Measurements from ENCODE around the gene TMEM175.

Gene TMEM175

GRCh38 chr4:955161-955921 is 23.1 kb downstream of the TMEM175 start:
- H3K27me3 ChIP-seq (ENCODE audit: control insufficient read depth, insufficient read depth, low read length): no peaks in the 10 kb centered on the region
- 0 out of 2 replicates have a peak, but pooled peaks cover 2% of the 10 kb centered on the region for H3K36me3 ChIP-seq (ENCODE audit: control insufficient read depth, insufficient read depth, low read length)
- H3K9me3 ChIP-seq (ENCODE audit: control insufficient read depth, insufficient read depth, low read depth, low read length): no peaks in the 10 kb centered on the region
- no peak overlapping the region for H3K4me3 ChIP-seq (ENCODE audit: low read depth, low read length)
- H3K4me1 ChIP-seq (ENCODE audit: control insufficient read depth, insufficient read depth, low read length): no peaks in the 10 kb centered on the region; the same call in 1 of the 2 replicates
- no peak overlapping the region for H3K9ac ChIP-seq (ENCODE audit: low read length)
- H3K27ac ChIP-seq (ENCODE audit: low read depth, low read length): no peak overlapping the region

GRCh38 chr4:955931-956381 is 23.7 kb downstream of the TMEM175 start:
- Histone ChIP-seq H3K4me3 (ENCODE audit: low read depth, low read length) (no peak overlapping the region), H3K27ac (ENCODE audit: low read depth, low read length) (no peak overlapping the region), H3K9me3 (ENCODE audit: control insufficient read depth, insufficient read depth, low read depth, low read length) (no peaks in the 10 kb centered on the region), H3K4me1 (ENCODE audit: control insufficient read depth, insufficient read depth, low read length) (no peaks in the 10 kb centered on the region; the same call in 1 of the 2 replicates), H3K9ac (ENCODE audit: low read length) (no peak overlapping the region), H3K36me3 (ENCODE audit: control insufficient read depth, insufficient read depth, low read length) (0 out of 2 replicates have a peak, but pooled peaks cover 3% of the 10 kb centered on the region), H3K27me3 (ENCODE audit: control insufficient read depth, insufficient read depth, low read length) (no peaks in the 10 kb centered on the region)

- Histone ChIP-seq H3K4me1 (ENCODE audit: control insufficient read depth, insufficient read depth, low read length) (no peaks in the 10 kb centered on the region), H3K9ac (ENCODE audit: low read length) (no peak overlapping the region), H3K4me3 (ENCODE audit: low read depth, low read length) (no peak overlapping the region), H3K27me3 (ENCODE audit: control insufficient read depth, insufficient read depth, low read length) (no peaks in the 10 kb centered on the region), H3K27ac (ENCODE audit: low read depth, low read length) (no peak overlapping the region), H3K9me3 (ENCODE audit: control insufficient read depth, insufficient read depth, low read depth, low read length) (no peaks in the 10 kb centered on the region), H3K36me3 (ENCODE audit: control insufficient read depth, insufficient read depth, low read length) (peaks cover 4% of the 10 kb centered on the region; the same call in 1 of the 2 replicates)
Measured at GRCh38 chr4:956531-957230, 24.4 kb downstream of the TMEM175 start.

GRCh38 chr4:957231-957580 is 24.9 kb downstream of the TMEM175 start:
- H3K27me3 ChIP-seq (ENCODE audit: control insufficient read depth, insufficient read depth, low read length): no peaks in the 10 kb centered on the region
- H3K9ac ChIP-seq (ENCODE audit: low read length): no peak overlapping the region
- no peaks in the 10 kb centered on the region for H3K9me3 ChIP-seq (ENCODE audit: control insufficient read depth, insufficient read depth, low read depth, low read length)
- no peak overlapping the region for H3K4me3 ChIP-seq (ENCODE audit: low read depth, low read length)
- peaks cover 10% of the 10 kb centered on the region; the same call in 1 of the 2 replicates for H3K36me3 ChIP-seq (ENCODE audit: control insufficient read depth, insufficient read depth, low read length)
- no peaks in the 10 kb centered on the region for H3K4me1 ChIP-seq (ENCODE audit: control insufficient read depth, insufficient read depth, low read length)
- no peak overlapping the region for H3K27ac ChIP-seq (ENCODE audit: low read depth, low read length)

GRCh38 chr4:957581-958313 is 25.5 kb downstream of the TMEM175 start:
- no peak overlapping the region for H3K27ac ChIP-seq (ENCODE audit: low read depth, low read length)
- peaks cover 10% of the 10 kb centered on the region; the same call in 1 of the 2 replicates for H3K36me3 ChIP-seq (ENCODE audit: control insufficient read depth, insufficient read depth, low read length)
- H3K4me1 ChIP-seq (ENCODE audit: control insufficient read depth, insufficient read depth, low read length): no peaks in the 10 kb centered on the region
- H3K9me3 ChIP-seq (ENCODE audit: control insufficient read depth, insufficient read depth, low read depth, low read length): no peaks in the 10 kb centered on the region
- no peaks in the 10 kb centered on the region for H3K27me3 ChIP-seq (ENCODE audit: control insufficient read depth, insufficient read depth, low read length)
- no peak overlapping the region for H3K4me3 ChIP-seq (ENCODE audit: low read depth, low read length)
- H3K9ac ChIP-seq (ENCODE audit: low read length): no peak overlapping the region

GRCh38 chr4:958314-958665 is 26.0 kb downstream of the TMEM175 start:
- Histone ChIP-seq H3K9ac (ENCODE audit: low read length) (no peak overlapping the region), H3K4me3 (ENCODE audit: low read depth, low read length) (no peak overlapping the region), H3K9me3 (ENCODE audit: control insufficient read depth, insufficient read depth, low read depth, low read length) (no peaks in the 10 kb centered on the region), H3K4me1 (ENCODE audit: control insufficient read depth, insufficient read depth, low read length) (no peaks in the 10 kb centered on the region), H3K27ac (ENCODE audit: low read depth, low read length) (no peak overlapping the region), H3K36me3 (ENCODE audit: control insufficient read depth, insufficient read depth, low read length) (peaks cover 10% of the 10 kb centered on the region; the same call in 1 of the 2 replicates), H3K27me3 (ENCODE audit: control insufficient read depth, insufficient read depth, low read length) (no peaks in the 10 kb centered on the region)

GRCh38 chr4:958696-959337 is 26.6 kb downstream of the TMEM175 start:
- H3K9me3 ChIP-seq (ENCODE audit: control insufficient read depth, insufficient read depth, low read depth, low read length): no peaks in the 10 kb centered on the region
- H3K9ac ChIP-seq (ENCODE audit: low read length): no peak overlapping the region
- H3K27ac ChIP-seq (ENCODE audit: low read depth, low read length): no peak overlapping the region
- no peaks in the 10 kb centered on the region for H3K4me1 ChIP-seq (ENCODE audit: control insufficient read depth, insufficient read depth, low read length)
- peaks cover 10% of the 10 kb centered on the region; the same call in 1 of the 2 replicates for H3K36me3 ChIP-seq (ENCODE audit: control insufficient read depth, insufficient read depth, low read length)
- H3K27me3 ChIP-seq (ENCODE audit: control insufficient read depth, insufficient read depth, low read length): no peaks in the 10 kb centered on the region
- H3K4me3 ChIP-seq (ENCODE audit: low read depth, low read length): no peak overlapping the region

- Histone ChIP-seq H3K27me3 (ENCODE audit: control insufficient read depth, insufficient read depth, low read length) (no peaks in the 10 kb centered on the region), H3K27ac (ENCODE audit: low read depth, low read length) (no peak overlapping the region), H3K36me3 (ENCODE audit: control insufficient read depth, insufficient read depth, low read length) (peaks cover 10% of the 10 kb centered on the region; the same call in 1 of the 2 replicates), H3K9ac (ENCODE audit: low read length) (no peak overlapping the region), H3K4me3 (ENCODE audit: low read depth, low read length) (no peak overlapping the region), H3K4me1 (ENCODE audit: control insufficient read depth, insufficient read depth, low read length) (no peaks in the 10 kb centered on the region), H3K9me3 (ENCODE audit: control insufficient read depth, insufficient read depth, low read depth, low read length) (no peaks in the 10 kb centered on the region)
Measured at GRCh38 chr4:959338-960139, 27.3 kb downstream of the TMEM175 start.

GRCh38 chr4:960140-960635 is 27.9 kb downstream of the TMEM175 start:
- no peak overlapping the region for H3K9ac ChIP-seq (ENCODE audit: low read length)
- H3K36me3 ChIP-seq (ENCODE audit: control insufficient read depth, insufficient read depth, low read length): peaks cover 10% of the 10 kb centered on the region; the same call in 1 of the 2 replicates
- no peaks in the 10 kb centered on the region for H3K9me3 ChIP-seq (ENCODE audit: control insufficient read depth, insufficient read depth, low read depth, low read length)
- H3K27me3 ChIP-seq (ENCODE audit: control insufficient read depth, insufficient read depth, low read length): no peaks in the 10 kb centered on the region
- H3K27ac ChIP-seq (ENCODE audit: low read depth, low read length): no peak overlapping the region
- H3K4me3 ChIP-seq (ENCODE audit: low read depth, low read length): no peak overlapping the region
- H3K4me1 ChIP-seq (ENCODE audit: control insufficient read depth, insufficient read depth, low read length): no peaks in the 10 kb centered on the region

Data from HUES6 (cell line).